Esophagus (tissue), 2 donors: Measurements from ENCODE around the gene FNIP2. TPM values are rescaled to one million over a fixed set of nuclear protein-coding genes. Genes with fewer than 3 reads are reported as not detected.
"Not testable (repeated sequence)": the region's sequence is repeated elsewhere in the genome, so short reads cannot be mapped to it uniquely, and the experiment has no call there.

Source experiments
- H3K27ac ChIP-seq, 2 donors: one replicate each; pipeline ENCODE4 v1.5.1; 2013; ENCODE audit warnings: low read depth in 2 of 2, mild to moderate bottlenecking in 2 of 2, inconsistent platforms in 1 of 2, low read length in 1 of 2, moderate library complexity in 1 of 2
- H3K27me3 ChIP-seq, 2 donors: one replicate each; pipeline ENCODE4 v1.6.1; 2013; ENCODE audit warnings: low read length in 2 of 2, control low read depth in 1 of 2, mild to moderate bottlenecking in 1 of 2; ENCODE audit not compliant: insufficient read depth in 2 of 2, control insufficient read depth in 1 of 2
- H3K36me3 ChIP-seq, 2 donors: one replicate each; pipeline ENCODE4 v1.6.1; 2013; ENCODE audit warnings: low read length in 1 of 2; ENCODE audit not compliant: control insufficient read depth in 2 of 2, insufficient read depth in 2 of 2
- H3K4me1 ChIP-seq, 2 donors: one replicate each; pipeline ENCODE4 v1.6.1; 2013; ENCODE audit warnings: low read length in 1 of 2; ENCODE audit not compliant: control insufficient read depth in 2 of 2, insufficient read depth in 2 of 2
- H3K4me3 ChIP-seq, 2 donors: one replicate each; pipeline ENCODE4 v1.5.1; 2013; ENCODE audit warnings: low read length in 2 of 2, mild to moderate bottlenecking in 2 of 2, low read depth in 1 of 2, moderate library complexity in 1 of 2
- H3K9me3 ChIP-seq, 2 donors: one replicate each; pipeline ENCODE4 v1.6.1; 2013; ENCODE audit warnings: mild to moderate bottlenecking in 2 of 2, low read depth in 1 of 2, low read length in 1 of 2, moderate library complexity in 1 of 2; ENCODE audit not compliant: control insufficient read depth in 2 of 2, insufficient read depth in 1 of 2
- WGBS, 2 donors: extraction: QIAGEN DNeasy Blood & Tissue Kit; methylation state at CpG; one replicate each; pipeline ENCODE4 v1.1.7; 2013; 5-methylcytosine and 5-hydroxymethylcytosine counted together
- polyA plus RNA-seq, 2 donors: library from polyadenylated mRNA; stranded (reverse); fragments of 200-250 nt; gene quantifications; one replicate each; pipeline ENCODE4 v1.2.3, GENCODE V29; 2013
- donor health status: healthy with polysubstance abuse.
- donor health status: Bipolar disorder and iron deficiency.

Gene FNIP2
- polyA plus RNA-seq, 2 donors = 2.0 to 2.9 TPM

DNA sequence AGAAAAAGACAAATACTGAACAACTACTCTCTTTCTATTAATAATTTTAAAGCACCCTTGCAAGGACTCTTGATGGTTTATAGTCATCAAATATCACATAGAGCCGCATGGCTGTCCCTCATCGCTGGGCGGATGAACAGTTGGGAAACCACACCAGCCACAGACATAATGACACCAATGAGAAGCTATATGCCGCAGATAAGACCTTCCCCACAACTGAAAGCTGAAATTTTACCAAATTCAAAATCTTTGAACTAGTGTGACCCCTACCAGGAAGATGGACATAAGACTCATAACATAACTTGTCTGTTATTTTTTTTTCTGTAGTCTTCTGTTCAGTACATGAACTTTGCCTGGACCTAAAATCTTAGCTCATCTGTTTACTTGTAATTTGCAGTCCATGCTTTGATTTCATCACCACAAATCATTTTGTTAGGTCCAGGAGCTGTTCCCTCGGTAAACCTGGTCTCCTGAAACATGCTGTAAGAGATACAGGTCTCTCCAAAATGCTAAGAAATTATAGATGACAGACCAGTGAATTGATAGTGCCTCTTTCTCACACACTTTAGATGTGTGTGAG, 176.8 kb downstream of the FNIP2 start:
- H3K36me3 ChIP-seq = no peaks in the 10 kb centered on the region
- H3K9me3 ChIP-seq = no peaks in the 10 kb centered on the region
- H3K27me3 ChIP-seq = no peaks in the 10 kb centered on the region
- H3K4me3 ChIP-seq = no peak overlapping the region
- no peak overlapping the region for H3K27ac ChIP-seq
- H3K4me1 ChIP-seq = no peaks in the 10 kb centered on the region
- 76 to 86% methylated on average over 5 of the region's 5 CpGs for WGBS, 2 donors

DNA sequence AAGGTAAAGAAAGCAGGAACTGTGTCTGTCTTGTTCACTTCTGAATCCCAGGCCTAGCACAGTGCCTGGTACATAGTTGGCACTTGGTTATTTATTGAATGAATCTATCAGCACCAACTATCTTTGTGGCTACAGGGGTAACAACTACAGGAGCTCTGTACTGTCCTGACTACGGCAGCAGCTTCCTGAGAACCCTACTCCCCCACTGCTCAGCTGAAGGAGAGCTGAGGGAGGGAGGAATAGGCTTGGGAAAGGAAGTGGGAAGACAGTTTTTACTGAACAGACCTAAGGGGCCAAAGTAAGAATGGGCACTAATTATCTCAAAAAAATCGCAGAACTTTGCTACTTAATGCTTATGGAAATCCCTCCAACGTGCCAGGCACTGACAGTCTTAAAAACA, 178.0 kb downstream of the FNIP2 start:
- Histone ChIP-seq H3K9me3 (no peaks in the 10 kb centered on the region), H3K27me3 (no peaks in the 10 kb centered on the region), H3K4me3 (no peak overlapping the region), H3K27ac (no peak overlapping the region), H3K36me3 (no peaks in the 10 kb centered on the region), H3K4me1 (no peaks in the 10 kb centered on the region)
- WGBS, 2 donors = 88 to 92% methylated on average over 3 of the region's 3 CpGs

DNA sequence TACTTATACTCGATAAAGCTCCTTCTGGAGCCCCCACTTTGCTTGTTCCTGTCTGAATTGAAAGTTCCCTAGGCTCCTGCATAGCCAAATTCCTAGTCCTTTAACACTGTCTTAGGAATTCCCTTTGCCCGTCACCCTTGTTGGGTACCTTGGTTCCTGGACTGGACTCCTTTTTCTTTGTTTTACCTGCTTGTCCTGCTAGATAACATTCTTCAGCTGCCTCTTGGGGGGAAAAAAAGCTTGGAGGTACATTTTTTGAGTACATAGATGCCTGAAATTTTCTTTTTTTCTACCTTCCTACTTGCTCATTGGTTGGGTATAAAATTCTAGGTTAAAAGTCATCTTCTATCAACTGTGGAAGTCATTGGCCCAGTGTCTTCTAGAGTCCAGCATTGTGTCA, 179.2 kb downstream of the FNIP2 start:
- Histone ChIP-seq H3K27me3 (no peaks in the 10 kb centered on the region), H3K4me3 (no peak overlapping the region), H3K27ac (no peak overlapping the region), H3K4me1 (no peaks in the 10 kb centered on the region), H3K36me3 (no peaks in the 10 kb centered on the region), H3K9me3 (no peaks in the 10 kb centered on the region)
- 95 to 97% methylated on average over 2 of the region's 2 CpGs for WGBS, 2 donors

DNA sequence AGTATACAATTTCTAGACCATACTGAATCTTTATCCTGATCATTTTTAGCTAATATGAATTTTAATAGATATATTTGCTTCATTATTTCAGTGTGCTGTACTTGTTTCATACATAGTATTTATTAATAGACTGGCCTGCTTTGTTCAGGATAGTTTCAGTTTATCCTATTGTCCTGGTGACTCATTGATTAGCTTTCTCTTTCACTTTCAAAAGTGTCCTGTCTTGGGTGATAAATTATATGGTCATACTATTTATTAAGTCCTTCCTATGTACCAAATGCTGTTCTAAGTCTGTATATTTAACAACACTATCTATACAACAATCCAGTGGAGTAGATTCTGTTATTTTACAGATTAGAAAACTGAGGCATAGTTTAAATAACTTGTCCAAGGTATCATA, 180.3 kb downstream of the FNIP2 start:
- H3K9me3 ChIP-seq = no peaks in the 10 kb centered on the region
- H3K36me3 ChIP-seq = no peaks in the 10 kb centered on the region
- H3K4me1 ChIP-seq = no peaks in the 10 kb centered on the region
- no peak overlapping the region for H3K27ac ChIP-seq
- no peaks in the 10 kb centered on the region for H3K27me3 ChIP-seq
- no peak overlapping the region for H3K4me3 ChIP-seq

DNA sequence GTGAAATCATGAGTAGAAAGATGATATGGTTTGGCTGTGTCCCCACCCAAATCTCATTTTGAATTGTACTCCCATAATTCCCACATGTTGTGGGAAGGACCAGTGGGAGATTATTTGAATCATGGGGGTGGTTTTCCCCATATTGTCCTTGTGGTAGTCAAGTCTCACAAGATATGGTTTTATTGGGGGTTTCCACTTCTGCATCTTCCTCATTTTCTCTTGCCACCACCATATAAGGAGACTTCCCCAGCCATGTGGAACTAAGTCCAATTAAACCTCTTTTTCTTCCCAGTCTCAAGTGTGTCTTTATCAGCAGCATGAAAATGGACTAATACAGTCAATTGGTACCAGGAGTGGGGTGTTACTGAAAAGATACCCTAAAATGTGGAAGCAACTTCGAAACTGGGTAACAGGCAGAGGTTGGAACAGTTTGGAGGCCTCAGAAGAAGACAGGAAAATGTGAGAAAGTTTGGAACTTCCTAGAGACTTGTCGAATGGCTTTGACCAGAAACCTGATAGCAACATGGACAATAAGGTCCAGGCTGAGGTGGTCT, 183.5 kb downstream of the FNIP2 start:
- H3K4me1 ChIP-seq, H3K27ac ChIP-seq, H3K4me3 ChIP-seq, H3K36me3 ChIP-seq, H3K9me3 ChIP-seq, H3K27me3 ChIP-seq: not testable (repeated sequence)
- 92 to 93% methylated on average over 2 of the region's 2 CpGs for WGBS, 2 donors

DNA sequence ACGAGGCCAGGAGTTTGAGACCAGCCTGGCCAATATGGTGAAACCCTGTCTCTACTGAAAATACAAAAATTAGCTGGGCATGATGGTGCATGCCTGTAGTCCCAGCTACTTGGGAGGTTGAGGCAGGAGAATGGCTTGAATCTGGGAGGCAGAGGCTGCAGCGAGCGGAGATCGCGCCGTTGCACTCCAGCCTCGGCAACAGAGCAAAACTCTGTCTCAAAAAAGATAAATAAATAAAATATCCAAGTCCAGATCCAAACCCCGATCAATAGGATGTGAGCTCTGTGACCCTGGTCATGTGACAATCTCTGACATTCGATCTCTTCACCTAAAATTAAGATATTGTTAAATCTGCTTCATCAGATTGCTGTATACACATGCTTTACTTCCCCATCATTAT, 187.5 kb downstream of the FNIP2 start:
- 91 to 94% methylated on average over 9 of the region's 9 CpGs for WGBS, 2 donors
- not testable (repeated sequence) for H3K9me3 ChIP-seq, H3K27me3 ChIP-seq, H3K4me3 ChIP-seq, H3K4me1 ChIP-seq, H3K36me3 ChIP-seq, H3K27ac ChIP-seq

DNA sequence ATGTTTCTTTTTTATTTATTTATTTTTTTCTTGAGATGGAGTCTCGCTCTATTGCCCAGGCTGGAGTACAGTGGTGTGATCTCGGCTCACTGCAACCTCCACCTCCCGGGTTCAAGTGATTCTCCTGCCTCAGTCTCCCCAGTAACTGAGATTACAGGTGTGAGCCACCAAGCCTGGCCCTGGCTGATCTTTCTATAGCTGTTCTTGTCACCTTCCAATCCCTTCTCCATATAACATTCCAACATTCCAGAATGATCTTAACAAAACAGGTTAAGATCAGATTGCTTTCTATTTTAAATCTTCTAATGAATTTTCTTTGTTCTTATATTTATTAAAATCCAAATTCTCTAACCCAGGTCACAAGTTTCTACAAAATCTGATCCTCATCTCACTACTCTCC, 188.1 kb downstream of the FNIP2 start:
- H3K9me3 ChIP-seq, H3K4me3 ChIP-seq, H3K27me3 ChIP-seq, H3K36me3 ChIP-seq, H3K27ac ChIP-seq, H3K4me1 ChIP-seq: not testable (repeated sequence)
- WGBS, 2 donors = 91 to 98% methylated on average over 3 of the region's 3 CpGs

Other genes starting within 250 kb of the FNIP2 start
- gene RXFP1, start 247.1 kb upstream of the FNIP2 start, polyA plus RNA-seq = under 1 TPM; 0.11 to 0.14 TPM
- gene C4orf46, start 97.1 kb upstream of the FNIP2 start, polyA plus RNA-seq = 1 to 10 TPM; 2.0 to 2.4 TPM
- gene ETFDH, start 96.7 kb upstream of the FNIP2 start, polyA plus RNA-seq = 10 to 100 TPM; 23.7 to 30.6 TPM
- 10 to 100 TPM; 12.1 to 15.8 TPM for gene PPID, start 45.6 kb upstream of the FNIP2 start, polyA plus RNA-seq